Measurements from ENCODE around the gene SLC4A8.

DNA sequence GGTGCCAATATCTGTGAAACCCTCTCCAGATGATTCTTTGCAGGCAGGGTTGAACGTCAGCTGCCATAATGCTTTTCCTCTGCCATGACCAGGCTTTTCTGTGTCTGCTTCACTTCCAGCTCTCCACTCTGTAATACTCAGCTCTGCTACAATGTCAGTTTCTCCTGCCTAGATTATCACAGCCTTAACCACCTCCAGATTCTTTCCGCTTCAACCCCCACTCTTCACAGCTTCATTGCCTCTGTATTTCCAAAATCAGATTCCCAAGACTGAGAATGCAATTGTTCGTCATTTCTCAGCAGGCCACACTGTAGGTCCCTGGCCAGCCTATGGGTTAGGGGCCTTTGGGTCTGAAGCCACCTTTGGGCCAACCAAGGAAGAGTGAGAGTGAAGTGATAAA lies 92.7 kb downstream of the SLC4A8 start:
- no peak for TF ChIP-seq POLR2A (IDR thresholded peaks at IDR 0.05; ENCODE audit: low read length)
- TF ChIP-seq, protein P1, sequence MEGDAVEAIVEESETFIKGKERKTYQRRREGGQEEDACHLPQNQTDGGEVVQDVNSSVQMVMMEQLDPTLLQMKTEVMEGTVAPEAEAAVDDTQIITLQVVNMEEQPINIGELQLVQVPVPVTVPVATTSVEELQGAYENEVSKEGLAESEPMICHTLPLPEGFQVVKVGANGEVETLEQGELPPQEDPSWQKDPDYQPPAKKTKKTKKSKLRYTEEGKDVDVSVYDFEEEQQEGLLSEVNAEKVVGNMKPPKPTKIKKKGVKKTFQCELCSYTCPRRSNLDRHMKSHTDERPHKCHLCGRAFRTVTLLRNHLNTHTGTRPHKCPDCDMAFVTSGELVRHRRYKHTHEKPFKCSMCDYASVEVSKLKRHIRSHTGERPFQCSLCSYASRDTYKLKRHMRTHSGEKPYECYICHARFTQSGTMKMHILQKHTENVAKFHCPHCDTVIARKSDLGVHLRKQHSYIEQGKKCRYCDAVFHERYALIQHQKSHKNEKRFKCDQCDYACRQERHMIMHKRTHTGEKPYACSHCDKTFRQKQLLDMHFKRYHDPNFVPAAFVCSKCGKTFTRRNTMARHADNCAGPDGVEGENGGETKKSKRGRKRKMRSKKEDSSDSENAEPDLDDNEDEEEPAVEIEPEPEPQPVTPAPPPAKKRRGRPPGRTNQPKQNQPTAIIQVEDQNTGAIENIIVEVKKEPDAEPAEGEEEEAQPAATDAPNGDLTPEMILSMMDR (IDR thresholded peaks at IDR 0.05), result no peak
- TF ChIP-seq MAZ (IDR thresholded peaks at IDR 0.05; ENCODE audit: borderline replicate concordance, low read depth, low read length), result no peak
- no peak for TF ChIP-seq PHF8 (IDR thresholded peaks at IDR 0.05; ENCODE audit: borderline replicate concordance, low read depth)
- no peak for TF ChIP-seq EP300 (IDR thresholded peaks at IDR 0.05)
- no peak for TF ChIP-seq BHLHE40 (IDR thresholded peaks at IDR 0.05; ENCODE audit: low read depth, low read length)
- TF ChIP-seq SREBF2 (IDR thresholded peaks at IDR 0.05), result no peak
